ENCODE results near the gene SMARCB1. TPM values are rescaled to one million over a fixed set of nuclear protein-coding genes. Genes with fewer than 3 reads are reported as not detected.

Gene SMARCB1
- total and polyA plus RNA-seq, 2 donors (not counting 3 experiments of a cell fraction or from before 2014, with no cell fraction given), result 113 to 148 TPM

DNA sequence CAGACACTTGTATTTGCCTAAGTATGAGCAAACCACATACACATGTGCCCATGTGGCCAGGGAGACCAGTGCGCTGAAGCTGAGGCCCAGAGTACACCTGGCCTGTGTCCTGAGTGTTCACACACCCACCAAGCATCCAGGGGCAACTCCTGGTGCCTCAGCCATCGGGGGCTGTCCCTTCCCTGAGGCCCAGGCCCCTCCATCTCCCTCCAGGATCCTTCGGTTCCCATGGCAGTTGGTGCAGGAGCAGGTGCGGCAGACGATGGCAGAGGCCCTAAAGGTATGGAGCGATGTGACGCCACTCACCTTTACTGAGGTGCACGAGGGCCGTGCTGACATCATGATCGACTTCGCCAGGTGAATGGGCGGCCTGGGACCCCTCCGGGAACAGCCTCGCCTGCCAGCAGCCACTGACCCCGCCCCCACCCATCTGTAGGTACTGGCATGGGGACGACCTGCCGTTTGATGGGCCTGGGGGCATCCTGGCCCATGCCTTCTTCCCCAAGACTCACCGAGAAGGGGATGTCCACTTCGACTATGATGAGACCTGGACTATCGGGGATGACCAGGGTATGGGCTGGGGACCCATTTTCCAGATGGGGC is 6.5 kb upstream of the SMARCB1 start:
- no peaks in the 10 kb centered on the region for H3K4me1 ChIP-seq (ENCODE audit: control insufficient read depth, extremely low read depth, insufficient read depth, low read length)
- H3K9me1 ChIP-seq (replicated peaks; ENCODE audit: control insufficient read depth, extremely low read depth, insufficient read depth, low read length), result no peaks in the 10 kb centered on the region
- FAIRE-seq (no peak), DNase-seq (ENCODE audit: low read depth, low spot score) (no peak)
- intact Hi-C loops (cut with micrococcal nuclease) (no loop called here), dilution Hi-C loops (cut with MboI; ENCODE audit: extremely low pct_ligation_motif_present, low sequenced_read_pairs) (no loop called here)
- no peak overlapping the region for H2AFZ ChIP-seq (ENCODE audit: low read depth, low read length)
- TF ChIP-seq, protein P1, sequence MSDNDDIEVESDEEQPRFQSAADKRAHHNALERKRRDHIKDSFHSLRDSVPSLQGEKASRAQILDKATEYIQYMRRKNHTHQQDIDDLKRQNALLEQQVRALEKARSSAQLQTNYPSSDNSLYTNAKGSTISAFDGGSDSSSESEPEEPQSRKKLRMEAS (IDR thresholded peaks at IDR 0.05; ENCODE audit: insufficient read depth, insufficient read length), result no peak
- TF ChIP-seq POLR2AphosphoS5 (IDR thresholded peaks at IDR 0.05; ENCODE audit: insufficient read depth, low read depth, low read length) (no peak), POLR2A (IDR thresholded peaks at IDR 0.05; ENCODE audit: low read depth, low read length) (no peak), CTCF (IDR thresholded peaks at IDR 0.05; ENCODE audit: extremely low read depth in 1 of 2, insufficient read depth in 1 of 2, low read depth in 1 of 2, low read length in 2 of 2) (no peak), EZH2 (IDR thresholded peaks at IDR 0.05; ENCODE audit: borderline replicate concordance, low read depth, low read length, severe bottlenecking) (no peak), MYC (IDR thresholded peaks at IDR 0.05; ENCODE audit: low read depth, low read length) (no peak), GATA2 (IDR thresholded peaks at IDR 0.05; ENCODE audit: insufficient read depth, insufficient read length, low read depth, low read length) (no peak), JUN (IDR thresholded peaks at IDR 0.05; ENCODE audit: borderline replicate concordance, insufficient read depth, insufficient read length, low read depth) (no peak), FOS (IDR thresholded peaks at IDR 0.05; ENCODE audit: borderline replicate concordance, insufficient read depth, low read length) (no peak)
- no peak overlapping the region for H3K27ac ChIP-seq (ENCODE audit: insufficient read depth, low read depth, low read length)
- no TSS peak for BruUV-seq (replicated peaks)
- H3K4me2 ChIP-seq (ENCODE audit: insufficient read depth, low read length), result no peak overlapping the region
- no peaks in the 10 kb centered on the region for H3K27me3 ChIP-seq (ENCODE audit: control insufficient read depth in 2 of 2, insufficient read depth in 2 of 2, low read length in 2 of 2)
- H3K9ac ChIP-seq (replicated peaks; ENCODE audit: extremely low read depth, insufficient read depth, low read length), result no peak overlapping the region
- H3K79me2 ChIP-seq (ENCODE audit: control insufficient read depth, insufficient read depth, low read length), result no peaks in the 10 kb centered on the region
- CTCF ChIA-PET, result interaction anchor here (1.4 kb wide), 1 partner anchor 70 kb away, joined by 3 read pairs; no protein-coding TSS in a partner anchor
- H3K36me3 ChIP-seq (ENCODE audit: control insufficient read depth in 2 of 2, extremely low read depth in 1 of 2, insufficient read depth in 2 of 2, low read length in 2 of 2), result no peaks in the 10 kb centered on the region
- POLR2A ChIA-PET, result no interaction called here
- H3K4me3 ChIP-seq (replicated peaks in 1 of 3; ENCODE audit: insufficient read depth in 1 of 3, low read depth in 1 of 3, low read length in 3 of 3), result no peak overlapping the region
- H3K9me3 ChIP-seq (replicated peaks; ENCODE audit: control insufficient read depth, insufficient read depth, low read length), result no peaks in the 10 kb centered on the region
- no peaks in the 10 kb centered on the region for H4K20me1 ChIP-seq (replicated peaks; ENCODE audit: control insufficient read depth, extremely low read depth, insufficient read depth, low read length)

Data from endothelial cell of umbilical vein (primary cell).